Upper lobe of left lung (tissue), 6 donors: ENCODE data around the gene FBXL20. TPM values are rescaled to one million over a fixed set of nuclear protein-coding genes. Genes with fewer than 3 reads are reported as not detected.
"Not testable (repeated sequence)": the region's sequence is repeated elsewhere in the genome, so short reads cannot be mapped to it uniquely, and the experiment has no call there.

ENCODE experiments used
- ATAC-seq, 2 donors: fragments of 200-7000 bp; cut with Tn5 transposase; one replicate each; pipeline ENCODE4 v1.9.1; 2022; ENCODE audit warnings: mild to moderate bottlenecking in 2 of 2, moderate library complexity in 2 of 2; ENCODE audit not compliant: low FRiP score in 2 of 2
- DNase-seq, 2 donors: peaks; one replicate each; pipeline ENCODE4 v3.0.0-alpha.2; 2019 to 2020
- H3K27ac ChIP-seq, 4 donors: fragments of 200-600 bp; sonication (generic); one replicate each; pipeline ENCODE4 v1.5.1; 2016 to 2019
- H3K27me3 ChIP-seq, 4 donors: fragments of 200-600 bp; sonication (generic); one replicate each; pipeline ENCODE4 v1.5.1; 2017 to 2019
- H3K36me3 ChIP-seq, 4 donors: fragments of 200-600 bp; sonication (generic); one replicate each; pipeline ENCODE4 v1.5.1; 2016 to 2019
- H3K4me1 ChIP-seq, 4 donors: fragments of 200-600 bp; sonication (generic); one replicate each; pipeline ENCODE4 v1.5.1; 2018 to 2019
- H3K4me3 ChIP-seq, 4 donors: fragments of 200-600 bp; sonication (generic); one replicate each; pipeline ENCODE4 v1.5.1; 2017 to 2019; ENCODE audit warnings: mild to moderate bottlenecking in 2 of 4, moderate library complexity in 1 of 4
- H3K9me3 ChIP-seq, 4 donors: fragments of 200-600 bp; sonication (generic); one replicate each; pipeline ENCODE4 v1.5.1; 2018 to 2019
- CTCF ChIP-seq, 6 experiments: fragments of 450-650 bp in 4 of 6; fragments of 200-600 bp in 2 of 6; sonication (generic) in 2 of 6; IDR thresholded peaks; one replicate each; pipeline ENCODE4 v1.5.1; 2016 to 2019; ENCODE audit warnings: antibody characterized with exemption in 6 of 6
- EP300 ChIP-seq, 4 donors: sonication (generic); formaldehyde crosslinking; IDR thresholded peaks; one replicate each; pipeline ENCODE4 v1.5.1; 2017; ENCODE audit warnings: antibody characterized with exemption in 4 of 4, control low read depth in 2 of 4
- POLR2A ChIP-seq, 4 donors: fragments of 450-650 bp; IDR thresholded peaks; one replicate each; pipeline ENCODE4 v1.5.1; 2016 to 2017; ENCODE audit warnings: antibody characterized with exemption in 4 of 4, mild to moderate bottlenecking in 2 of 4
- POLR2AphosphoS5 ChIP-seq, 2 donors: sonication (generic); formaldehyde crosslinking; IDR thresholded peaks; one replicate each; pipeline ENCODE4 v1.5.1; 2017; ENCODE audit warnings: antibody characterized with exemption in 2 of 2
- WGBS, 2 donors: methylation state at CpG; one replicate each; pipeline ENCODE4 v1.1.5; 2017 to 2018; 5-methylcytosine and 5-hydroxymethylcytosine counted together
- total RNA-seq, 6 donors: library from RNA; depleted of rRNA in 4 of 6; stranded (reverse); fragments of >200 nt in 4 of 6; gene quantifications; one replicate each; pipeline versions ENCODE4 v1.1.0 to v1.2.1, GENCODE V29; 2016 to 2021
- donor health status: DM: no; HTN: no; CAD: no; lungs with moderate emphysema.
- donor health status: DM: no; HTN: yes; CAD: no; lungs with severe emphysema.

The FBXL20 gene
- total RNA-seq, 6 donors from 2014 or later = 7.6 to 53.4 (median 30.4) TPM

- DNase-seq (no peak), ATAC-seq (no peak)
- peaks cover 4 to 10% (median 5%) of the 10 kb centered on the region in 4 donors for H3K4me1 ChIP-seq
- H3K27ac ChIP-seq = no peak overlapping the region
- WGBS, 2 donors = 91 to 97% methylated on average over 3 of the region's 3 CpGs
- TF ChIP-seq POLR2A (IDR thresholded peaks at IDR 0.05) (no peak), CTCF (IDR thresholded peaks at IDR 0.05) (no peak), POLR2AphosphoS5 (IDR thresholded peaks at IDR 0.05) (no peak), EP300 (IDR thresholded peaks at IDR 0.05) (no peak)
- no peaks in the 10 kb centered on the region for H3K27me3 ChIP-seq
- no peaks in the 10 kb centered on the region for H3K9me3 ChIP-seq
- H3K36me3 ChIP-seq = peaks cover 0 to 9% (median 3%) of the 10 kb centered on the region in 4 donors
- H3K4me3 ChIP-seq = no peak overlapping the region
Measured at GRCh38 chr17:39341541-39341940, 59.9 kb downstream of the FBXL20 start.

DNA sequence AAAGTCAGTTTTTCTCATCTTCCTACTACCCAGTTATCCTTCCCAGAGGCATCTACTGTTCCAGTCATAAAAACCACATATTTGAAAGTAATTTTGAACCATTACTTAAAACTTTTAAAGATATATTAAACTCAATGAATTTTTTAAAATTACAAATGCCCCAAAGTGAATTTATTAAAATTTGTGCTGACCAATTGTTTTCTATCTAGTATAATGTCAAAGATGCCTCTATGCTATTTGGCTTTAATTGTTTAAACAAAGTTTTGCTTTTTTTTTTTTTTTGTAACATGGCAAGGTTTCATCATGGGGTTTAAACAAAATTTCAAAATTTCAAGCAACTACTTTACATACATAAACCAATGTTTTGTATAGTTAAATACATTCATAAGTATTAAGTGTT lies 60.7 kb downstream of the FBXL20 start:
- Histone ChIP-seq H3K27ac (no peak overlapping the region), H3K4me3 (no peak overlapping the region), H3K4me1 (peaks cover 7 to 15% (median 8%) of the 10 kb centered on the region in 4 donors), H3K36me3 (peaks cover 0 to 9% (median 3%) of the 10 kb centered on the region in 4 donors), H3K27me3 (no peaks in the 10 kb centered on the region), H3K9me3 (no peaks in the 10 kb centered on the region)
- no peak for DNase-seq
- no peak for TF ChIP-seq EP300 (IDR thresholded peaks at IDR 0.05)
- TF ChIP-seq POLR2AphosphoS5 (IDR thresholded peaks at IDR 0.05) = no peak
- TF ChIP-seq CTCF (IDR thresholded peaks at IDR 0.05) = no peak
- TF ChIP-seq POLR2A (IDR thresholded peaks at IDR 0.05) = no peak
- ATAC-seq = no peak

- no peak for DNase-seq
- H3K36me3 ChIP-seq = peaks cover 0 to 9% (median 3%) of the 10 kb centered on the region in 4 donors
- WGBS, 2 donors = 45 to 47% methylated on average over 2 of the region's 2 CpGs
- H3K9me3 ChIP-seq = no peaks in the 10 kb centered on the region
- no peaks in the 10 kb centered on the region for H3K27me3 ChIP-seq
- no peak overlapping the region for H3K4me3 ChIP-seq
- TF ChIP-seq POLR2AphosphoS5 (IDR thresholded peaks at IDR 0.05) (no peak), EP300 (IDR thresholded peaks at IDR 0.05) (no peak), POLR2A (IDR thresholded peaks at IDR 0.05) (no peak), CTCF (IDR thresholded peaks at IDR 0.05) (no peak)
- H3K27ac ChIP-seq = no peak overlapping the region
- no peak for ATAC-seq
- peaks cover 9 to 26% (median 20%) of the 10 kb centered on the region in 4 donors for H3K4me1 ChIP-seq
Measured at GRCh38 chr17:39339272-39339671, 62.2 kb downstream of the FBXL20 start.

GRCh38 chr17:39337649-39338048 lies 63.8 kb downstream of the FBXL20 start:
- peaks cover 9 to 26% (median 20%) of the 10 kb centered on the region in 4 donors for H3K4me1 ChIP-seq
- 84 to 94% methylated on average over 3 to 14 of the region's 26 CpGs for WGBS, 2 donors
- not testable (repeated sequence) for H3K9me3 ChIP-seq, ATAC-seq, H3K27ac ChIP-seq, H3K4me3 ChIP-seq, H3K36me3 ChIP-seq, H3K27me3 ChIP-seq
- peak in 1 of 2 donors; percentile 69 for DNase-seq

GRCh38 chr17:39335704-39336223 lies 65.7 kb downstream of the FBXL20 start:
- H3K27ac ChIP-seq = peak overlapping the region in 3 of 4 donors; percentile 38 to 51 (median 44)
- TF ChIP-seq POLR2AphosphoS5 (IDR thresholded peaks at IDR 0.05) = no peak
- TF ChIP-seq CTCF (IDR thresholded peaks at IDR 0.05) = no peak
- TF ChIP-seq POLR2A (IDR thresholded peaks at IDR 0.05) = no peak
- no peak for TF ChIP-seq EP300 (IDR thresholded peaks at IDR 0.05)
- no peaks in the 10 kb centered on the region for H3K36me3 ChIP-seq
- no peak overlapping the region for H3K4me3 ChIP-seq
- no peak for DNase-seq
- ATAC-seq = peak in 1 of 2 donors; percentile 73
- 57 to 63% methylated on average over 4 of the region's 4 CpGs for WGBS, 2 donors
- H3K9me3 ChIP-seq = no peaks in the 10 kb centered on the region
- no peaks in the 10 kb centered on the region for H3K27me3 ChIP-seq
- peaks cover 9 to 26% (median 20%) of the 10 kb centered on the region in 4 donors for H3K4me1 ChIP-seq

GRCh38 chr17:39334008-39334744 lies 67.2 kb downstream of the FBXL20 start:
- WGBS, 2 donors = 74 to 77% methylated on average over 5 to 6 of the region's 6 CpGs
- H3K4me3 ChIP-seq, DNase-seq, H3K36me3 ChIP-seq, H3K9me3 ChIP-seq, H3K27ac ChIP-seq, ATAC-seq, H3K27me3 ChIP-seq: not testable (repeated sequence)
- peaks cover 9 to 24% (median 18%) of the 10 kb centered on the region in 4 donors for H3K4me1 ChIP-seq
